Fibroblast of villous mesenchyme (primary cell): ENCODE data around the gene PTPN18. TPM values are rescaled to one million over a fixed set of nuclear protein-coding genes. Genes with fewer than 3 reads are reported as not detected.

Experiments
- DNase-seq: peaks from one replicate; pipeline ENCODE4 v3.0.0-alpha.2; 2010; ENCODE audit warnings: low read depth
- H3K4me3 ChIP-seq: 2 replicates; pipeline ENCODE4 v1.5.1; 2011; ENCODE audit warnings: low read depth, mild to moderate bottlenecking, low read length
- total RNA-seq: library from RNA; depleted of rRNA; stranded (reverse); fragments of >200 nt; gene quantifications from 2 replicates; pipeline ENCODE4 v1.2.3, GENCODE V29; 2012
- TF ChIP-seq, protein P1 (sequence below): IDR thresholded peaks from 2 replicates; pipeline ENCODE4 v1.5.1; 2012; ENCODE audit warnings: low read depth, mild to moderate bottlenecking, low read length; ENCODE audit not compliant: insufficient read depth

PTPN18 gene
- total RNA-seq, 1 donor: 17.7 TPM

DNA sequence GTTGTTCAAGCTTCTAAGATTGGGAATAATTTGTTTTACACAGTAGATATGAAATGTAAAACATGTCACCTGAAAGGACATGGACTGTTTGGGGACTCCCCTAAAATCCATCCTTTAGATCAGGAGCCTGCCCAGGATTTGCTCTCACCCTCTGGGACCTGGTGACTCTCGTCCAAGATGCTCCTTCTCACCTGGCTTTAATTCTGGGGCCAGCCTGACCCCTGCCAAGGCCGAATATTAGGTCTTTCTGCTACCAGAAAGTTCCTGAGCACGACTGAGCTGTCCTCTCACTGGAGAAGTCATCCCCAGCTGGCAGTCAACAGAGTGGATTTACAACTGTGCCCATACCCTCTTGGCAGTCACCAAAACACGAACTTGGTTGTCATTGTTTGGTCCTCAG lies 25.3 kb downstream of the PTPN18 start:
- TF ChIP-seq, protein P1, sequence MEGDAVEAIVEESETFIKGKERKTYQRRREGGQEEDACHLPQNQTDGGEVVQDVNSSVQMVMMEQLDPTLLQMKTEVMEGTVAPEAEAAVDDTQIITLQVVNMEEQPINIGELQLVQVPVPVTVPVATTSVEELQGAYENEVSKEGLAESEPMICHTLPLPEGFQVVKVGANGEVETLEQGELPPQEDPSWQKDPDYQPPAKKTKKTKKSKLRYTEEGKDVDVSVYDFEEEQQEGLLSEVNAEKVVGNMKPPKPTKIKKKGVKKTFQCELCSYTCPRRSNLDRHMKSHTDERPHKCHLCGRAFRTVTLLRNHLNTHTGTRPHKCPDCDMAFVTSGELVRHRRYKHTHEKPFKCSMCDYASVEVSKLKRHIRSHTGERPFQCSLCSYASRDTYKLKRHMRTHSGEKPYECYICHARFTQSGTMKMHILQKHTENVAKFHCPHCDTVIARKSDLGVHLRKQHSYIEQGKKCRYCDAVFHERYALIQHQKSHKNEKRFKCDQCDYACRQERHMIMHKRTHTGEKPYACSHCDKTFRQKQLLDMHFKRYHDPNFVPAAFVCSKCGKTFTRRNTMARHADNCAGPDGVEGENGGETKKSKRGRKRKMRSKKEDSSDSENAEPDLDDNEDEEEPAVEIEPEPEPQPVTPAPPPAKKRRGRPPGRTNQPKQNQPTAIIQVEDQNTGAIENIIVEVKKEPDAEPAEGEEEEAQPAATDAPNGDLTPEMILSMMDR: no peak

DNA sequence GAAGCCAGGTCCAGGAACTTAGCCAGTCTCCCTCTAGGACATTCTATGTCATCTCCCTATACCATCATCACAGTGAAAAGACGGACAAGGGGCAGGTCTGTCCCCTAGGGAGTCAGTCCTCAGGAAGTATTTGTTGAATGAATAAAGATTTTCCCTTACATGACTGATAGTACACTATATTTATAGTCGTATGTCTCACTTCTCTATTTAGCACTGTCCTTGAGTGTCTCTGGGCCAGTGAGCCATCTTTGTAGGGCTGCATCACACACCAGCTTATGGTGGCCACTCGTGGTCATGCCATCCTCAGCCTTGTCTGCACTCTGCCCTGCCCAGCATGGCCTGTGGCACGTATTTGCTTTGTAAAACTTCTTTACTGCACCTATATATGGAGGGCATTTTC lies 25.8 kb downstream of the PTPN18 start:
- no peak for DNase-seq
- H3K4me3 ChIP-seq: no peak overlapping the region
- TF ChIP-seq, protein P1: no peak

More for the DNA sequence above, 25.3 kb downstream of the PTPN18 start:
- H3K4me3 ChIP-seq: no peak overlapping the region
- no peak for DNase-seq

DNA sequence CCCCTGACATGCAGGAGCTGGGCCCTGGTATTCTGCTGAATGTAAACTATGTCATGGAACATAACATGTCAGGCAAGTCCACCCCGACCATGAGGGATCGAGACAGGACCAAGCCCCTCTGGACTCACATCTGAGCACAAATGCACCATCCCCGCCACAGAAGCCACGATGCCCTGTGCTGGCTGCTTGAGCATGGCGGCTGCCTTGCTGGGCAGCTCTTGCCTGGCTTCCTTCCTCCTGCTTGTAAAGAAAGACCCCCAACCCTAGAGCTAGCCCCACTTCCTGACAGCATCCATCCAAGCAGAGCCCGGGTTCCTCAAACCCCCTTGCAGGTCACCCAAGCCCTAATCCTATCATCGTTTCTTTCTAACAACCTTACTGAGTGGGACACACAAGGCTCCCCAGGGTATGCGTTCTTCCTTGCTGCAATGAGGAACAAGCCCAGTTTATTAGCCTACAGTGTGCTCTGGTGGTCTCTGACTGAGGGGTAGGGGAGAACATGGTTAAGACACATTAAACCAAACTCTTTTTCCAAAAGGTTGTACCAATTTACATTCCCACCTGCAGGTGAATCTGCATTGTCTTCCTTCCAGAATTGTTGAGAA lies 26.6 kb downstream of the PTPN18 start:
- TF ChIP-seq, protein P1: no peak
- DNase-seq: no peak

GRCh38 chr2:130385709-130386108 lies 29.9 kb downstream of the PTPN18 start:
- no peak for DNase-seq
- TF ChIP-seq, protein P1: no peak
- no peak overlapping the region for H3K4me3 ChIP-seq

More for the DNA sequence above, 26.6 kb downstream of the PTPN18 start:
- H3K4me3 ChIP-seq: no peak overlapping the region

- DNase-seq: no peak
- H3K4me3 ChIP-seq: no peak overlapping the region
- TF ChIP-seq, protein P1: no peak
Measured at GRCh38 chr2:130387071-130387400, 31.2 kb downstream of the PTPN18 start.

DNA sequence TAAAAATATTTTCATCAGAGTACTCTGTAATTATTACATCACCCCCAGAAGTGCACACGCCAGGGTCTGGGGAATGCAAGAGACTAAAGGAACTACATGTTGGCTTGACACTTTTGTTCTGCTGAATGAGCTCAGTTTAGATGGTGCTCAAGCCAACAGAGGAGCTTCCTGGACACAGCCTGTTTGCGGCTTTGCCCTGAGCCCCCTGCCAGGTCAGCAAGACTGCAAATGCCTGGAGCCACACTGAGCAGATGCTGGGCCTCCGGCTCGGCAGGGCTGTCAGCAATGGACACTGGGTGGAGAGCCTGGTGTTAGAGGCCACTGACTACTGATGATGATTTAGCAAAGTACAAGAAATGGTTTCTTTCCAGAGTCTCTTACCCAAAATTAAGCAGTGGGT lies 31.9 kb downstream of the PTPN18 start:
- DNase-seq: no peak
- no peak overlapping the region for H3K4me3 ChIP-seq
- TF ChIP-seq, protein P1: no peak
